Stimulated activated CD8-positive, alpha-beta memory T cell treated with anti-CD3 and anti-CD28 coated beads, Interleukin-7, amount 100 ng/mL, for 24 hours (primary cell): ENCODE data around the gene LRRN3.
"Not testable (repeated sequence)": the region's sequence is repeated elsewhere in the genome, so short reads cannot be mapped to it uniquely, and the experiment has no call there.

Experiments used
- DNase-seq: peaks from one replicate; pipeline ENCODE4 v3.0.0-alpha.2; 2020; ENCODE audit warnings: low read depth

The LRRN3 gene

DNA sequence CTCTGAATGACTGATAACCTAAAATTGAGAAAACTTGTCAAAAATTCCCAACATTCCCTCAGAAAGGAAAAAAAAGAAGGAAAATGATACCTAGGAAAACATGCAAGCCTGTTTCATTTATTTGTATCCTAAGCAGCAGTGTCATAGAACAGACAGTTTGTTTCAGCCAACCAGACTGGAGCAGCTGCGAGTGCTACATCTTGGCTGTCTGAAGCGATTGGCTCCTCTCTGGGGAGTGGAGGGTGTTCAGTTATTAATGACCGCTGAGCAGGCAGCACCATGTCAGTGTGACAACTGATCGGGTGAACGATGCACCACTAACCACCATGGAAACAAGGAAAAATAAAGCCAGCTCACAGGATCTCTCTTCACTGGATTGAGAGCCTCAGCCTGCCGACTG, at the start of gene LRRN3:
LRRN3 (plus strand) TSS at position 282 of the 400 bp plus-strand sequence. CDS start 31,646 bp downstream, outside the sequence.
- DNase-seq: no peak

GRCh38 chr7:111041577-111041976, 49.4 kb upstream of the LRRN3 start:
- no peak for DNase-seq

- no peak for DNase-seq
Observed at GRCh38 chr7:111042842-111043241, 48.1 kb upstream of the LRRN3 start.

DNA sequence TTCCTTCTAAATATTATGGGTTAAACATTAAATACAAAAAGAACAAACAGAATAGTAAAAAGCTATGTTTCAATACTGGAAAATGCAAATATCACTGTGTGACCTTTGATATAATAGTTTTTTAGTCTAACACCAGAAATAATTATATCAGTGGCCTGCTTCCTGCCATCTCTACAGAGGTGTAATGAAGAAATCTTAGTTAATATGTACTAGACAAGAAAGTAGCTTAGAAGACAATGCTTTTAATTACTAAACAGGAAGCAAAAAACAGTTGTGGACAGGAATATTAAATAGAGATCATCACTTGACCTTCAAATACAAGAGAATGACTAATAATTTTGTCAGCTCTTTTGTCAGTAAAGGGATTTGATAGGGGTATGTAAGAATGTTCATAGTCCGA, 47.4 kb upstream of the LRRN3 start:
- DNase-seq: no peak

DNA sequence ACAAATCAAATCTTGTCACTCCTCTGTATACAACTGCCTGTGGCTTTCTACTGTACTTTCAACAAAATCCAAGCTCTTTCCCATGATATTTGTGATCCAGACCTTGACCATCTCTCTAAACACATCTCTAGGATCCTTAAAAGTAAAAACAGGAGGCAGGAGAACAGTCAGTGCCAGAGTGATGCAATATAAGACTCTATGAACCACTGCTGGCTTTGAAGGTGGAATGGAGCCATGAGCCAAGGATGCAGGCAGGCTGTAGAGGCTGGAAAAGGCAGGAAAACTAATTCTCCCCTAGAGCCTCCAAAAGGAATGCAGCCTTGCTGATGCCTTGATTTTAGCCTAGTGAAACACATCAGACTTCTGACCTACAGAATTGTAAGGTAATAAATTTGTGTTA, 45.5 kb upstream of the LRRN3 start:
- DNase-seq: no peak

DNA sequence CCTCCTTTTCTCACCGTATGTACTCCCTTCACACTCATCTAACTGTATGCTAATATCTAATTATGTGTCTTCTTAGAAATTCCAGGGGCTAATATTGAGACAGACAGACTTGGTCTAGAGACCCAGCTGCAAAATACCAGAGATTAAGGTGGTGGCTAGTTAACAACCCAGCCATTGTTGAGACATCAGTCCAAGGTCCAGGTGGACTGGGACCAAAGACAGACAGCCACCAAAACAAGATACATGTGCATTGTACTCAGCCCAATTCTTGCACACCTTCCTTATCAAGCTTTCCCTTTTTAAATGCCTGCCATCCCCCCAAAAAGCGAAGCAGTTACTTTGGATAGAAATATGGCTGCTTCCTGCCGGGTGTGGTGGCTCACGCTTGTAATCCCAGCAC, 43.3 kb upstream of the LRRN3 start:
- no peak for DNase-seq

DNA sequence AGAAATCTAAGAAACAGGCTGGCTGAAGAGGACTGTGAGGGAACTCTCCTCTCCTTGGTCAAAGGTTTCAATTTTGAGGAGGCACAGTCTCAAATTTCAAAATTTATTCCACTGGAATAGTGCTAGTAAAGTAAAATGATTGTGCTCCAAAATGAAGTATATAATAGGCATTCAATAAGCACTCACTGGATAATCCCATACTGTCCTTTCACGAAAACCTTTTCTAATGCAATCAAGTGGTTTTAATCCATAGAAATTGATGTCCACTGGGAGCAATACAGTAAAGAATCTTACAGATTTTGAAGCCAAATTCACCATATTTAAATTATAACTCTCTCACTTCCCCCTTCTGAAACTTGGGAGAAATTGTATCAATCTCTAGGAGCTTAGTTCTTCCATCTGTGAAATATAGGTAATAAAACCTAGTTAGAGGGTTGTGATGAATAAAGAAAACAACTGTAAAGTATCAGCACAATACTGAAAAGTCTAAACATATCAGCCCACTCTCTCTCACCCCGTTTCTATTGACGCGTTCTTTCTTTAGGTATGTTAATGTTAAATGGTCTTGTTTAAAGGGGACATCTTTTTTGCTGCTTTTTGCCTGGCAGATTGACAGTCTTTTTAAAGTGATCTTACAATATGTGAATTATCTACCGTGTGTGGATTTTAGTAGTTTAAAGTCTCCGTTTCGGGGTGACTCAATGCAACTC, 40.8 kb upstream of the LRRN3 start:
- no peak for DNase-seq

DNA sequence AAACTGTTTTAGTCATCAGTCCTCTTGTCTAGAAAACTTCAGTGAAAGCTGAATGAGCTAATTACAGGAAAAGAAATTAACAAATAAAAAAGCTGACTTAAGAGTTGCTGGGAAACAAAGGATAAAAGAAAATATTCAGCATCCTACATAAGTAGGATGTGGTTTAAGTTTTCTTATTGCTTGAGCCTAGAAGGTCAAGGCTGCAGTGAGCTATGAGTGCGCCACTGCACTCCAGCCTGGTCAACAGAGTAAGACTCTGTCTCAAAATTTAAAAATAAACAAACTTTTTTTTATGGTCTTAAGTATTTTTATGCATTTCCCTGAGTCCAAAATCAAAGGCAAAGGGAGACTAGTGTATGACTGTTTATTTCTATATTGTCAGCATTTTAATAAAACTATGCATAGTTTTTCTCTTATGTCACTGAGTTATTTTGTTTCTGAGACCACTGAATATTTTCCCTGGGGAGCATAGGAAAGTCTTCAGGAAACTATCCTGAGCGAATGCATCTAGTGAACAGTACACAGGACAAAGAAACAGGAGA, 40.0 kb upstream of the LRRN3 start:
- no peak for DNase-seq

DNA sequence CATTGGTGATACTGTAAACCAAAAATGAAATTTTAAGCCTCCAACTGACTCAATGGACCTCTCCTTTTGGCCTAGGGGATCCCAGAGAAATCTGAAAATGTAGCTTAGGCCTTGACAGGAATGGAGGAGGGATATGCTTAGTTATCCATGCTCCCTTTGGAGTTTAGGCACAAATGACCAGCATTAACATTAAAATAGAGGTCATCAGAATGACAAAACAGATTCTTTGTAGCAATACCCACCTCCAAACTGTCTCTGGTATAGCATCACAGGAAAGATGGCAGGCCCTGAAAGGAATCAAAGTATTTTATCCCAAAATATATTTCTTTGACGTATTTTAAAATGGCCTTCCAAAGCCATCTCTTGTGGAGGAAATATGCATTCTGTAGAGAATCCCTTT, 39.1 kb upstream of the LRRN3 start:
- no peak for DNase-seq

DNA sequence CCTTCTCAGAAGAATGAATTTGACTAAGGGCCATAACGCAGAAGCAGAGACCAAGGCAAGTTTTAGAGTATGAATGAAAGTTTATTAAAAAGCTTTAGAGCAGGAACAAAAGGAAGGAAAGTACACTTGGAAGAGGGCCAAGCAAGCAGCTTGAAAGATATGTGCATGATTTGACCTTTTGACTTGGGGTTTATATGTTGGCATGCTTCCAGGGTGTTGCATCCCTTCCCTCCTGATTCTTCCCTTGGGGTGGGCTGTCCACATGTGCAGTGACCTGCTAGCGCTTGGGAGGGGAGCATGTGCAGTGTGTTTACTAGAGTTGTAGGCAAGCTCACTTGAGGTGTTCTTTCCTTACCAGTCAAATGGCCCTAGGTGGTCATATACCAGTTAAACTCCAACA, 37.9 kb upstream of the LRRN3 start:
- DNase-seq: no peak

- DNase-seq: no peak
Observed at GRCh38 chr7:111056371-111056770, 34.6 kb upstream of the LRRN3 start.

DNA sequence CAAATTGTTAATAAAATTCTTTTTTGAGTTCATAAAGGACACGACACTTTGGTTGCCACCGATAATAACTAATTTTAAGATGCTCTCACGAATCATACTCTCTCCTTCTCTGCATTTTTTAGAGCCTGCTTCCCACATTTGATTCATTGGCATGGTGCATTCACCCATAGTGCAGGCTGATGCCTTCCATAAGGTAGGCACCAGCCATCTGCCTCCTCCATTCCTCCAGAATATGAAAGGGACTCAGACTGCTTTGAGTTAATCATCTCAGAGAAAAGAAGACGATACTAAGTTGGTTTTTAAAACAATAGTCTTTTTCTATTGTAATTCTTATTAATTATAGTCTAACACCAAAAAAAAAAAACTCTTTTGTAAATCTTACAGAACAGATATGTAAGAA, 33.9 kb upstream of the LRRN3 start:
- DNase-seq: no peak

DNA sequence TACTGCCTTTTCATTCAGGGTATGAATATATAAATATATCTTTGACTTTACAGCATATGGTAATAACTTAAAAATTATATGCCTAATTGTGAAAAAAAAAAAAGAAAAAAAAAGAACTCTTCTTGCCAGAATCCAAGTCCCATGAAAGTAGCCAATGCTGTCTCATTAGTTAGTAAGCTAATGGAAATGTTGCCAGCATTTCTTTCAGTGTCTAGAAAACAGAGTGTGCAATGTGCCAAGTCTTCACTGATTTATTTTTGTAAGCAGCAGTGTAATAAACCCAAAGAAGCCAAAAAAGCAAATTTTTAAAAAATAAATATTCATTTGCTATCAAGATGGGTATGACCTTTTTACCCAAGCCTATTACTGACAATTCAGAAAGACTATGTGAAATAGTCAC, 31.1 kb upstream of the LRRN3 start:
- DNase-seq: no peak

GRCh38 chr7:111063166-111063565, 27.8 kb upstream of the LRRN3 start:
- DNase-seq: no peak

DNA sequence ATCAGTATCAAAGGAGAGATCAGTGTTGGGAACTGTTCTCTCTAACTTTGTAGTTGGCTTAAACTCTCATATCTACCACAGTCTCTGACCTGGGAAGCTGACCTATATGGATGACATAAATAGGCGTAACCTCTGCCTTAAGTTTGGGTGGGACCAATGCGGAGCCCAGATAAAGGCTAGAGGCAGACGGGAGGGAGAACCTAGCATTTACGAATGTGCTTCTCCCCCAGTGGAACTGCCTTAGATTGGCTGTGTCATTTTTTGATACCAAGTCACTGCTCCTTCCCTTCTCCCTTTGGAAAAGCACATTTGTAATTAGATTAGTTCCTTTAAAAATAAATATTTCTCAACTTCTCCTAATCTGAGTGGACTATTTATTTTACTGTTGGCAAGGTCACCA, 23.7 kb upstream of the LRRN3 start:
- DNase-seq: no peak

- DNase-seq: no peak
Observed at GRCh38 chr7:111067682-111068081, 23.2 kb upstream of the LRRN3 start.

GRCh38 chr7:111068618-111069017, 22.3 kb upstream of the LRRN3 start:
- no peak for DNase-seq

- no peak for DNase-seq
Observed at GRCh38 chr7:111071556-111071955, 19.4 kb upstream of the LRRN3 start.

DNA sequence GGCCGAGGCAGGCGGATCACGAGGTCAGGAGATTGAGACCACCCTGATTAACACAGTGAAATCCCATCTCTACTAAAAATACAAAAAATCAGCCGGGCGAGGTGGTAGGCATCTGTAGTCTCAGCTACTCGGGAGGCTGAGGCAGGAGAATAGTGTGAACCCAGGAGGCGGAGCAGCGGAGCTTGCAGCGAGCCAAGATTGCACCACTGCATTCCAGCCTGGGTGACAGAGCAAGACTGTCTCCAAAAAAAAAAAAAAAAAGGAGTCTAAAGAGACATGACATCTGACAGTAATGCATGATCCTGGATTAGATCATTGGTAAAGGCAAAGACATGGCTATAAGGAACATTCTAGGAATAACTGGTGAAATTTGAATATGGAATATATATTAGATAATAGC, 18.3 kb upstream of the LRRN3 start:
- DNase-seq: not testable (repeated sequence)

- no peak for DNase-seq
Observed at GRCh38 chr7:111074071-111074747, 16.7 kb upstream of the LRRN3 start.

GRCh38 chr7:111074748-111075146, 16.2 kb upstream of the LRRN3 start:
- no peak for DNase-seq

GRCh38 chr7:111075498-111075897, 15.4 kb upstream of the LRRN3 start:
- no peak for DNase-seq

GRCh38 chr7:111076205-111076604, 14.7 kb upstream of the LRRN3 start:
- no peak for DNase-seq

DNA sequence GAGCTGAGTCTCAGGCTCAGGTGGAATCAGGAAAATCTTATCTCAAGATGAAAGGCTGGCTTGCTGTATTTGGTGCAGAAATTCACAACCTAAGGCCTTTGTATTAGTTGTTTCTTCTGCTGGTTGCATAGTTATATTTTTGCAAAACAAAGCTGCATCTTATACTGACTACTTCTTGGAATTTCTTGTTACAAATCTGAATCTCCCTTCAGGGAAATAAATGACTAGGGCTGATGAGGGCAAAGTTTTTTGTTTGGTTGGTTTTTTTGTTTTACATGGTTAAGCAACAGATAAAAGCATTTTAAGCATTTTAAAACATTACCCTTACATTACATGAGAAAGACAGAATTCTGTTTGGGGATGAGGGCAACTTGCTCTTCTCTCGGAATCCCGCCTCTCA, 13.9 kb upstream of the LRRN3 start:
- no peak for DNase-seq
